Renal cortical epithelial cell (primary cell): ENCODE results near the gene SLC15A3. TPM values are rescaled to one million over a fixed set of nuclear protein-coding genes. Genes with fewer than 3 reads are reported as not detected.
"Not testable (repeated sequence)": the region's sequence is repeated elsewhere in the genome, so short reads cannot be mapped to it uniquely, and the experiment has no call there.

Experiments
- DNase-seq: peaks from one replicate; pipeline ENCODE4 v3.0.0-alpha.2; 2011; ENCODE audit warnings: low read depth
- total RNA-seq: library from RNA; depleted of rRNA; stranded (reverse); fragments of >200 nt; gene quantifications from 2 replicates; pipeline ENCODE4 v1.2.3, GENCODE V29; 2014

Gene SLC15A3
- total RNA-seq, 1 donor from 2014 or later, result 0.89 TPM

GRCh38 chr11:60974726-60975125 is 22.8 kb upstream of the SLC15A3 start:
- no peak for DNase-seq

- DNase-seq, result not testable (repeated sequence)
Measured at GRCh38 chr11:60974316-60974715, 22.3 kb upstream of the SLC15A3 start.

- no peak for DNase-seq
Measured at GRCh38 chr11:60973699-60974098, 21.7 kb upstream of the SLC15A3 start.

- no peak for DNase-seq
Measured at GRCh38 chr11:60972182-60973030, 20.4 kb upstream of the SLC15A3 start.

- DNase-seq, result no peak
Measured at GRCh38 chr11:60971520-60971919, 19.5 kb upstream of the SLC15A3 start, which contains the start of gene CD6. TSS of gene CD6 (plus strand) at chr11:60971680. CDS start at chr11:60971866, 186 bp downstream.

- DNase-seq, result no peak
Measured at GRCh38 chr11:60970890-60971289, 18.9 kb upstream of the SLC15A3 start.

GRCh38 chr11:60970369-60970774 is 18.4 kb upstream of the SLC15A3 start:
- no peak for DNase-seq

GRCh38 chr11:60968223-60968622 is 16.2 kb upstream of the SLC15A3 start:
- no peak for DNase-seq

GRCh38 chr11:60966890-60967289 is 14.9 kb upstream of the SLC15A3 start:
- DNase-seq, result no peak

GRCh38 chr11:60964801-60965200 is 12.8 kb upstream of the SLC15A3 start:
- no peak for DNase-seq

GRCh38 chr11:60960405-60960804 is 8.4 kb upstream of the SLC15A3 start:
- no peak for DNase-seq

- no peak for DNase-seq
Measured at GRCh38 chr11:60959431-60959830, 7.5 kb upstream of the SLC15A3 start.

GRCh38 chr11:60957188-60957587 is 5.2 kb upstream of the SLC15A3 start:
- DNase-seq, result no peak

- no peak for DNase-seq
Measured at GRCh38 chr11:60955571-60955970, 3.6 kb upstream of the SLC15A3 start.

GRCh38 chr11:60954421-60954820 is 2.4 kb upstream of the SLC15A3 start:
- DNase-seq, result no peak

- no peak for DNase-seq
Measured at GRCh38 chr11:60953781-60954180, 1.8 kb upstream of the SLC15A3 start.

- no peak for DNase-seq
Measured at GRCh38 chr11:60952742-60953170, 780 bp upstream of the SLC15A3 start.

GRCh38 chr11:60951606-60951903 is 421 bp downstream of the SLC15A3 start:
- DNase-seq, result no peak

- no peak for DNase-seq
Measured at GRCh38 chr11:60950933-60951605, 907 bp downstream of the SLC15A3 start.

GRCh38 chr11:60950024-60950423 is 2.0 kb downstream of the SLC15A3 start:
- no peak for DNase-seq

- DNase-seq, result no peak
Measured at GRCh38 chr11:60948250-60948649, 3.7 kb downstream of the SLC15A3 start.

- DNase-seq, result no peak
Measured at GRCh38 chr11:60947700-60948099, 4.3 kb downstream of the SLC15A3 start.

- DNase-seq, result no peak
Measured at GRCh38 chr11:60946601-60947264, 5.2 kb downstream of the SLC15A3 start.
